ENCODE data around the gene TICAM1.
A peak's percentile ranks its signal among the peaks of the same experiment; 100 is the strongest.
"Not testable (repeated sequence)": the region's sequence is repeated elsewhere in the genome, so short reads cannot be mapped to it uniquely, and the experiment has no call there.

The TICAM1 gene

GRCh38 chr19:4800591-4801081, 30.9 kb downstream of the TICAM1 start:
- no peak for TF ChIP-seq CTCF (IDR thresholded peaks at IDR 0.05; ENCODE audit: control insufficient read depth, extremely low read depth, insufficient read depth)
- H3K4me3 ChIP-seq (ENCODE audit: low read depth, low read length), result no peak overlapping the region
- peak; percentile 39 for DNase-seq (ENCODE audit: low read depth)

GRCh38 chr19:4795400-4795799, 36.1 kb downstream of the TICAM1 start:
- TF ChIP-seq CTCF (IDR thresholded peaks at IDR 0.05; ENCODE audit: control insufficient read depth, extremely low read depth, insufficient read depth), result no peak

GRCh38 chr19:4794971-4795370, 36.5 kb downstream of the TICAM1 start:
- no peak overlapping the region for H3K4me3 ChIP-seq (ENCODE audit: low read depth, low read length)
- no peak for DNase-seq (ENCODE audit: low read depth)
- TF ChIP-seq CTCF (IDR thresholded peaks at IDR 0.05; ENCODE audit: control insufficient read depth, extremely low read depth, insufficient read depth), result no peak

More at GRCh38 chr19:4795400-4795799, 36.1 kb downstream of the TICAM1 start:
- H3K4me3 ChIP-seq (ENCODE audit: low read depth, low read length), result no peak overlapping the region
- no peak for DNase-seq (ENCODE audit: low read depth)

GRCh38 chr19:4793278-4793677, 38.2 kb downstream of the TICAM1 start:
- H3K4me3 ChIP-seq (ENCODE audit: low read depth, low read length), result peak overlapping the region; percentile 63

GRCh38 chr19:4792866-4793195, 38.7 kb downstream of the TICAM1 start:
- not testable (repeated sequence) for DNase-seq (ENCODE audit: low read depth)
- peak overlapping the region; percentile 63 for H3K4me3 ChIP-seq (ENCODE audit: low read depth, low read length)

More at GRCh38 chr19:4793278-4793677, 38.2 kb downstream of the TICAM1 start:
- DNase-seq (ENCODE audit: low read depth), result not testable (repeated sequence)

GRCh38 chr19:4792019-4792865, 39.3 kb downstream of the TICAM1 start:
- not testable (repeated sequence) for DNase-seq (ENCODE audit: low read depth)
- peak overlapping the region; percentile 63 for H3K4me3 ChIP-seq (ENCODE audit: low read depth, low read length)

- DNase-seq (ENCODE audit: low read depth), result peak; percentile 100
- peak within 1 kb of the TSS; percentile 63 for H3K4me3 ChIP-seq (ENCODE audit: low read depth, low read length)
- peak; percentile 92 for TF ChIP-seq CTCF (IDR thresholded peaks at IDR 0.05; ENCODE audit: control insufficient read depth, extremely low read depth, insufficient read depth)
Observed at GRCh38 chr19:4791183-4792018, 40.1 kb downstream of the TICAM1 start, which contains the start of gene FEM1A. TSS of gene FEM1A (plus strand) at chr19:4791734. CDS start at chr19:4791855, 121 bp downstream.

GRCh38 chr19:4786412-4787016, 45.0 kb downstream of the TICAM1 start:
- H3K4me3 ChIP-seq (ENCODE audit: low read depth, low read length); DNase-seq (ENCODE audit: low read depth): not testable (repeated sequence)

Measured in LNCaP clone FGC (cell line).